ENCODE data around the gene TMIGD3.

The TMIGD3 gene

DNA sequence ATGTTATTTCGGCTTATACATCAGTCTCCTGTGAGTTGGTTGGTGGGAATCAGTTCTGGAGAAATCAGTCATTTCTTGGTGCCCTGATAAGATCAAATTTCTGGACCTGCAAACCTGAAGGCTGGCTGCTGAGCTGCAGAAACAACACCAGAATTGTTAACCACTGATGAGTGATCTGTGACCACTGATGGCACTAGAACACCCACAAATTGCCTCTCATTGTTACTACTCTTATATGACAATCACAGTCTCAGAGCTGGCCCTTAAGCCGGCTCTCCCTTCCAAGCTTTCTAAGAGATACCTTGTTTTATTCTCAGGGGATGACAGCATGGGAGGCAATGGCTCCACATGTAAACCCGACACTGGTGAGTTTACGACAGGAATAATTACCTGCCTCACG is 27.7 kb downstream of the TMIGD3 start:
- Mint-ChIP-seq H3K9me3 (no peaks in the 10 kb centered on the region), H3K27me3 (no peaks in the 10 kb centered on the region), H3K27ac (peak overlapping the region; percentile 73), H3K4me3 (peak overlapping the region; percentile 56 to 59), H3K4me1 (peaks cover 38 to 43% of the 10 kb centered on the region in 2 donors), H3K36me3 (peaks cover 17 to 20% of the 10 kb centered on the region in 2 donors)
- peak; percentile 35 to 44 for ATAC-seq (replicated peaks)
- DNase-seq, result no peak

GRCh38 chr1:111474521-111474920 is 28.9 kb downstream of the TMIGD3 start:
- Mint-ChIP-seq H3K36me3 (peaks cover 17 to 20% of the 10 kb centered on the region in 2 donors), H3K4me1 (peaks cover 34 to 36% of the 10 kb centered on the region in 2 donors), H3K9me3 (no peaks in the 10 kb centered on the region), H3K4me3 (peak overlapping the region; percentile 85 to 86), H3K27me3 (no peaks in the 10 kb centered on the region), H3K27ac (peak overlapping the region; percentile 96)
- ATAC-seq (replicated peaks), result no peak
- no peak for DNase-seq

GRCh38 chr1:111474106-111474505 is 29.3 kb downstream of the TMIGD3 start:
- Mint-ChIP-seq H3K4me1 (peaks cover 34 to 36% of the 10 kb centered on the region in 2 donors), H3K4me3 (peak overlapping the region; percentile 85 to 86), H3K27me3 (no peaks in the 10 kb centered on the region), H3K9me3 (no peaks in the 10 kb centered on the region), H3K27ac (peak overlapping the region; percentile 96), H3K36me3 (peaks cover 17 to 20% of the 10 kb centered on the region in 2 donors)
- DNase-seq, result no peak
- ATAC-seq (replicated peaks), result no peak

GRCh38 chr1:111471538-111471937 is 31.9 kb downstream of the TMIGD3 start:
- no peak overlapping the region for H3K27ac Mint-ChIP-seq
- H3K36me3 Mint-ChIP-seq, result peaks cover 8 to 10% of the 10 kb centered on the region in 2 donors
- H3K9me3 Mint-ChIP-seq, result no peaks in the 10 kb centered on the region
- no peak overlapping the region for H3K4me3 Mint-ChIP-seq
- ATAC-seq (replicated peaks), result peak; percentile 22 to 28
- no peak for DNase-seq
- H3K27me3 Mint-ChIP-seq, result no peaks in the 10 kb centered on the region
- peaks cover 16% of the 10 kb centered on the region in 2 donors for H3K4me1 Mint-ChIP-seq

GRCh38 chr1:111471012-111471411 is 32.4 kb downstream of the TMIGD3 start:
- Mint-ChIP-seq H3K4me1 (peaks cover 10 to 14% of the 10 kb centered on the region in 2 donors), H3K36me3 (peaks cover 8 to 10% of the 10 kb centered on the region in 2 donors), H3K9me3 (no peaks in the 10 kb centered on the region), H3K4me3 (no peak overlapping the region), H3K27me3 (no peaks in the 10 kb centered on the region), H3K27ac (no peak overlapping the region)
- DNase-seq (peak; percentile 75), ATAC-seq (replicated peaks) (peak; percentile 91 to 94)

GRCh38 chr1:111470596-111470995 is 32.8 kb downstream of the TMIGD3 start:
- Mint-ChIP-seq H3K9me3 (no peaks in the 10 kb centered on the region), H3K4me3 (no peak overlapping the region), H3K27me3 (no peaks in the 10 kb centered on the region), H3K36me3 (peaks cover 8 to 10% of the 10 kb centered on the region in 2 donors), H3K4me1 (peaks cover 6 to 10% of the 10 kb centered on the region in 2 donors), H3K27ac (no peak overlapping the region)
- DNase-seq (no peak), ATAC-seq (replicated peaks) (peak in 1 of 2 donors; percentile 1)

GRCh38 chr1:111469539-111469938 is 33.9 kb downstream of the TMIGD3 start:
- Mint-ChIP-seq H3K4me1 (peaks cover 0 to 7% of the 10 kb centered on the region in 2 donors), H3K27ac (no peak overlapping the region), H3K4me3 (no peak overlapping the region), H3K9me3 (no peaks in the 10 kb centered on the region), H3K27me3 (no peaks in the 10 kb centered on the region), H3K36me3 (peaks cover 14 to 17% of the 10 kb centered on the region in 2 donors)
- DNase-seq (no peak), ATAC-seq (replicated peaks) (no peak)

GRCh38 chr1:111468717-111469100 is 34.7 kb downstream of the TMIGD3 start:
- Mint-ChIP-seq H3K27me3 (no peaks in the 10 kb centered on the region), H3K9me3 (no peaks in the 10 kb centered on the region), H3K4me1 (peaks cover 6 to 7% of the 10 kb centered on the region in 2 donors), H3K27ac (no peak overlapping the region), H3K36me3 (peaks cover 19 to 25% of the 10 kb centered on the region in 2 donors), H3K4me3 (no peak overlapping the region)
- DNase-seq, result no peak
- no peak for ATAC-seq (replicated peaks)

GRCh38 chr1:111467865-111468716 is 35.3 kb downstream of the TMIGD3 start:
- H3K4me1 Mint-ChIP-seq, result peaks cover 10 to 12% of the 10 kb centered on the region in 2 donors
- no peak for ATAC-seq (replicated peaks)
- no peak overlapping the region for H3K4me3 Mint-ChIP-seq

DNA sequence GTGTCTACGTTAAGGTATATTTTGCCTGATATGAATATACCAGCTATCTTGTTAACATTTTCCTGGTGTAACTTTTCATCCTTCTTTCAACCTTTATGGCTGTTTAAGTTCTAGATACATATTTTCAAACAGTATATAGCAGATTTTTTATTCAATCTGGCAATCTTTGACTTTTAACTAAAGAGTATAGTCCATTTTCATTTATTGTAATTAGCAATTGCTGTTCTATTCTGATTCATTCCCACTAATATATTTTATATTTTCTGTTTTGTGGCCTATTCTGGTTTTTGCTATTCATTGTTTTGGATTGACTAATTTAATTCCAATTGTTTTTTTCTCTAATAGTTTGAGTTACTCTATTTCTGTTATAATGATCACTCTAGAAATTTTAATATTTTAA is 37.0 kb downstream of the TMIGD3 start:
- peaks cover 0 to 4% of the 10 kb centered on the region in 2 donors for H3K9me3 Mint-ChIP-seq
- H3K36me3 Mint-ChIP-seq, result peaks cover 31 to 37% of the 10 kb centered on the region in 2 donors
- H3K27ac Mint-ChIP-seq, result no peak overlapping the region
- no peaks in the 10 kb centered on the region for H3K27me3 Mint-ChIP-seq
- DNase-seq (no peak), ATAC-seq (replicated peaks) (no peak)
- H3K4me3 Mint-ChIP-seq, result no peak overlapping the region
- H3K4me1 Mint-ChIP-seq, result peaks cover 5 to 12% of the 10 kb centered on the region in 2 donors

More at GRCh38 chr1:111467865-111468716, 35.3 kb downstream of the TMIGD3 start:
- Mint-ChIP-seq H3K27me3 (no peaks in the 10 kb centered on the region), H3K27ac (no peak overlapping the region), H3K9me3 (peaks cover 0 to 4% of the 10 kb centered on the region in 2 donors), H3K36me3 (peaks cover 24 to 31% of the 10 kb centered on the region in 2 donors)
- DNase-seq, result no peak

DNA sequence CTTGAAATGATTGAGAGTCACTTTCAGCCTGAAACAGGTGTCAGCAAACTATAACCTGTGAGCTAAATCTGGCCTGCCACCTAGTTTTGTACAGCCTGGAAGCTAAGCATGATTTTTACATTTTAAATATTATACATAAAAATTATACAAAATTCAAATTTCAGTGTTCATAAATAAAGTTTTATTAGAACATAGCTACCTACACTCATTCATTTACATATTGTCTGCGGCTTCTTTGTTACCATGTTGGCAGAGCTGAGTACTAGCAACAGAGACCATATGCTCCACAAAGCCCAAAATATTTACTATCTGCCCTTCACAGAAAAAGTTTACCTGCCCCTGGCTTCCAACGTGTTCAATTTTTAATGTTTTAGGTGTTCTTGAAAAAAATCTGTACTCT is 37.7 kb downstream of the TMIGD3 start:
- DNase-seq (no peak), ATAC-seq (replicated peaks) (no peak)
- peaks cover 0 to 4% of the 10 kb centered on the region in 2 donors for H3K9me3 Mint-ChIP-seq
- peaks cover 5 to 12% of the 10 kb centered on the region in 2 donors for H3K4me1 Mint-ChIP-seq
- no peak overlapping the region for H3K27ac Mint-ChIP-seq
- peaks cover 32 to 39% of the 10 kb centered on the region in 2 donors for H3K36me3 Mint-ChIP-seq
- H3K4me3 Mint-ChIP-seq, result no peak overlapping the region
- H3K27me3 Mint-ChIP-seq, result no peaks in the 10 kb centered on the region

- H3K36me3 Mint-ChIP-seq, result peaks cover 34 to 50% of the 10 kb centered on the region in 2 donors
- H3K4me3 Mint-ChIP-seq, result no peak overlapping the region
- ATAC-seq (replicated peaks) (no peak), DNase-seq (no peak)
- H3K9me3 Mint-ChIP-seq, result peaks cover 0 to 4% of the 10 kb centered on the region in 2 donors
- peak overlapping the region; percentile 11 for H3K27ac Mint-ChIP-seq
- no peaks in the 10 kb centered on the region for H3K27me3 Mint-ChIP-seq
- peaks cover 5 to 12% of the 10 kb centered on the region in 2 donors for H3K4me1 Mint-ChIP-seq
Measured at GRCh38 chr1:111463029-111463683, 40.3 kb downstream of the TMIGD3 start.

DNA sequence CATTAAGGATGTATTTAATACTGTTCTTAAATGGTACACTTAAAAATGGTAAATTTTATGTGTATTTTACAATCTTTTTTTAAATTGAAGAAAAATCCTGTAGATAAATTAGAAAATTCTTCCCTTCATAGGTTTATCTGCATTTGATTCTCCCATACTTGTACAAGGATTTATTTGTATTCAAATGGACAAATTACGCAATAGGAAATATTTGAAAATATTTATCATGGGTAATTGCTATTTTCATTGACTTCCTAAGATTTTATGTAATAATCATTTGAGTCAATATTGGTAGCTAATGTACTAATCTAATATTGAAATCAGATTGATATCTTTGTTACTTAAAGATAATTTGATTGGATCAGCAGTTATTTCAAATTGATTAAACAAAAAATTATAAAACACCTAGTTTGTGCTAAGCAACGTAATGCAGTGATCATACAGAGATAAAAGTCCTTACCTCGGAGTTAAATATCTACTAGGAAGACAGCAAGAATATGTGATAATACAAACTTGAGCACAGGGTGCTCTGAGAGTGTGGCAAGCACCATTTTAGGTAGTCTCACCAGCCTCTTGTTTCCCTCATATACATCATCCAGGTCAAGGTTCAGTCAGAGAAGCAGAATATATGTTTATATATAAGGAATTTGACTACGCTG is 40.9 kb downstream of the TMIGD3 start:
- no peak for ATAC-seq (replicated peaks)

GRCh38 chr1:111461765-111462164 is 41.7 kb downstream of the TMIGD3 start:
- peaks cover 35 to 54% of the 10 kb centered on the region in 2 donors for H3K36me3 Mint-ChIP-seq
- no peak overlapping the region for H3K27ac Mint-ChIP-seq
- H3K4me3 Mint-ChIP-seq, result no peak overlapping the region
- H3K4me1 Mint-ChIP-seq, result peaks cover 7 to 12% of the 10 kb centered on the region in 2 donors
- ATAC-seq (replicated peaks) (no peak), DNase-seq (no peak)
- H3K9me3 Mint-ChIP-seq, result peaks cover 0 to 4% of the 10 kb centered on the region in 2 donors
- no peaks in the 10 kb centered on the region for H3K27me3 Mint-ChIP-seq

More for the DNA sequence above, 40.9 kb downstream of the TMIGD3 start:
- Mint-ChIP-seq H3K9me3 (peaks cover 0 to 4% of the 10 kb centered on the region in 2 donors), H3K27ac (no peak overlapping the region), H3K27me3 (no peaks in the 10 kb centered on the region), H3K4me3 (no peak overlapping the region), H3K36me3 (peaks cover 34 to 52% of the 10 kb centered on the region in 2 donors), H3K4me1 (peaks cover 5 to 12% of the 10 kb centered on the region in 2 donors)
- no peak for DNase-seq
